Effector CD8-positive, alpha-beta T cell (primary cell): Measurements from ENCODE around the gene PPWD1.
"Not testable (repeated sequence)": the region's sequence is repeated elsewhere in the genome, so short reads cannot be mapped to it uniquely, and the experiment has no call there.

ENCODE experiments used
- DNase-seq: peaks from one replicate; lab custom pipeline; 2025; lab: John Stamatoyannopoulos, UW
- total RNA-seq, 4 experiments: gene quantifications; one replicate each; lab custom pipeline; 2026; lab: John Stamatoyannopoulos, UW

PPWD1 gene
- total RNA-seq: 95.8 to 116 (median 105) reads per million in 4 experiments

GRCh38 chr5:65562731-65563701 lies at the start of gene PPWD1, which contains the start of gene CENPK:
Gene PPWD1, plus strand, starts transcription at chr5:65563296. Its CDS starts 15 bp downstream, at chr5:65563311.
Gene CENPK, minus strand, starts transcription at chr5:65563168. Its CDS starts 8,261 bp downstream, at chr5:65554907.
- DNase-seq: peak; percentile 91

- DNase-seq: no peak
Measured at GRCh38 chr5:65525726-65526125, 37.4 kb upstream of the PPWD1 start.

- no peak for DNase-seq
Measured at GRCh38 chr5:65530904-65531303, 32.2 kb upstream of the PPWD1 start.

GRCh38 chr5:65535529-65535987 lies 27.5 kb upstream of the PPWD1 start:
- no peak for DNase-seq

- no peak for DNase-seq
Measured at GRCh38 chr5:65539827-65540226, 23.3 kb upstream of the PPWD1 start.

GRCh38 chr5:65544473-65544872 lies 18.6 kb upstream of the PPWD1 start:
- DNase-seq: no peak

- no peak for DNase-seq
Measured at GRCh38 chr5:65546141-65546540, 17.0 kb upstream of the PPWD1 start.

GRCh38 chr5:65548281-65548680 lies 14.8 kb upstream of the PPWD1 start:
- DNase-seq: no peak

GRCh38 chr5:65553941-65554340 lies 9.2 kb upstream of the PPWD1 start:
- DNase-seq: no peak

GRCh38 chr5:65555287-65555686 lies 7.8 kb upstream of the PPWD1 start:
- no peak for DNase-seq

- DNase-seq: no peak
Measured at GRCh38 chr5:65556181-65556580, 6.9 kb upstream of the PPWD1 start.

GRCh38 chr5:65556718-65557117 lies 6.4 kb upstream of the PPWD1 start:
- no peak for DNase-seq

- DNase-seq: no peak
Measured at GRCh38 chr5:65563777-65564176, 681 bp downstream of the PPWD1 start.

- no peak for DNase-seq
Measured at GRCh38 chr5:65566505-65566904, 3.4 kb downstream of the PPWD1 start.

- DNase-seq: no peak
Measured at GRCh38 chr5:65570598-65571226, 7.6 kb downstream of the PPWD1 start.

- no peak for DNase-seq
Measured at GRCh38 chr5:65577141-65577540, 14.0 kb downstream of the PPWD1 start.

- DNase-seq: no peak
Measured at GRCh38 chr5:65588694-65589093, 25.6 kb downstream of the PPWD1 start.

- not testable (repeated sequence) for DNase-seq
Measured at GRCh38 chr5:65601761-65602160, 38.7 kb downstream of the PPWD1 start.

- DNase-seq: no peak
Measured at GRCh38 chr5:65611524-65611923, 48.4 kb downstream of the PPWD1 start.

- DNase-seq: no peak
Measured at GRCh38 chr5:65612298-65612907, 49.3 kb downstream of the PPWD1 start.

- DNase-seq: no peak
Measured at GRCh38 chr5:65620021-65620420, 56.9 kb downstream of the PPWD1 start.

- not testable (repeated sequence) for DNase-seq
Measured at GRCh38 chr5:65621961-65622360, 58.9 kb downstream of the PPWD1 start.
